ENCODE data around the gene TMEM82.

TMEM82 gene

DNA sequence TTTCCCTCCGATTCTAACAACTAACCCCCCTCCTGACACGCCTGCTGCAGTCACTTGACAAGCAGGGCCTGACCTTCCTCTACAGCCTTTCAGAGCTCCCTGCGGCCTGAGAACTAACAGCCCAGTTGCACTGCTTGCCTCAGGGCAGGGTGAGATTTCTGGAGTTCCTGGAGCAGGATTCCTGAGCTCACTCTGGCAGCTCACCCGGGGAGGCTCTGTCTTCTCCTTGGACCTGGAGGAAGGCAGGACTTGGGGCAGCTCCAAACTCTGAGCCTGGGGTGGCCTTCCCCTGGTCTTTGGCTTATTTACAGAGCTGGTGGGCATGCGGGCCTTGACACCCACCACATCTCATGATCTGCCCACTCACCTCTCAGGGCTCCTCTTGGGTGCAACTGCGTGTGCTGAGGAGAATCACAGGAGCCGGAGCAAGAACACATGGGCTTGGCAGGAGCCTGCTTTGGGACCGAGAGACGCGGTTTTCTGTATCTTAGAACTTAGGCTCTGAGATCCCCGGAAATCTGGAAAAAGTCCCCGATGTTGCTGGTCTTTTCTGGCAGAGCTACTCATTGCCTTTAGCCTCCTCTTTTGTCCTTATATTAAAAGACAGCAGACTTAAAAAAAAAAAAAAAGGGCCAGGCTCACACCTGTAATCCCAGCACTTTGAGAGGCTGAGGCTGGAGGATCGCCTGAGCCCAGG lies 19.3 kb upstream of the TMEM82 start:
- TF ChIP-seq EZH2 (IDR thresholded peaks at IDR 0.05; ENCODE audit: borderline replicate concordance, low read depth, low read length, severe bottlenecking): no peak
- TF ChIP-seq, protein P1, sequence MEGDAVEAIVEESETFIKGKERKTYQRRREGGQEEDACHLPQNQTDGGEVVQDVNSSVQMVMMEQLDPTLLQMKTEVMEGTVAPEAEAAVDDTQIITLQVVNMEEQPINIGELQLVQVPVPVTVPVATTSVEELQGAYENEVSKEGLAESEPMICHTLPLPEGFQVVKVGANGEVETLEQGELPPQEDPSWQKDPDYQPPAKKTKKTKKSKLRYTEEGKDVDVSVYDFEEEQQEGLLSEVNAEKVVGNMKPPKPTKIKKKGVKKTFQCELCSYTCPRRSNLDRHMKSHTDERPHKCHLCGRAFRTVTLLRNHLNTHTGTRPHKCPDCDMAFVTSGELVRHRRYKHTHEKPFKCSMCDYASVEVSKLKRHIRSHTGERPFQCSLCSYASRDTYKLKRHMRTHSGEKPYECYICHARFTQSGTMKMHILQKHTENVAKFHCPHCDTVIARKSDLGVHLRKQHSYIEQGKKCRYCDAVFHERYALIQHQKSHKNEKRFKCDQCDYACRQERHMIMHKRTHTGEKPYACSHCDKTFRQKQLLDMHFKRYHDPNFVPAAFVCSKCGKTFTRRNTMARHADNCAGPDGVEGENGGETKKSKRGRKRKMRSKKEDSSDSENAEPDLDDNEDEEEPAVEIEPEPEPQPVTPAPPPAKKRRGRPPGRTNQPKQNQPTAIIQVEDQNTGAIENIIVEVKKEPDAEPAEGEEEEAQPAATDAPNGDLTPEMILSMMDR (IDR thresholded peaks at IDR 0.05; ENCODE audit: borderline replicate concordance, extremely low read depth, low read length, poor library complexity, severe bottlenecking): no peak
- Histone ChIP-seq H3K4me1 (ENCODE audit: insufficient read depth, low read length) (no peaks in the 10 kb centered on the region), H3K4me2 (ENCODE audit: insufficient read depth, low read length) (no peak overlapping the region), H3K36me3 (ENCODE audit: insufficient read depth, low read length) (peaks cover 71% of the 10 kb centered on the region), H4K20me1 (ENCODE audit: insufficient read depth, low read length) (peaks cover under 1% of the 10 kb centered on the region; the same call in 1 of the 2 replicates), H3K9ac (ENCODE audit: low read depth, low read length) (no peak overlapping the region), H3K4me3 (ENCODE audit: low read depth in 1 of 2, low read length in 2 of 2) (no peak overlapping the region), H3K9me3 (ENCODE audit: insufficient read depth, low read length, severe bottlenecking) (no peaks in the 10 kb centered on the region), H3K79me2 (ENCODE audit: insufficient read depth, low read length) (no peaks in the 10 kb centered on the region), H2AFZ (ENCODE audit: low read depth, low read length) (no peak overlapping the region), H3K27ac (ENCODE audit: low read length) (no peak overlapping the region), H3K27me3 (ENCODE audit: insufficient read depth, low read length, poor library complexity) (no peaks in the 10 kb centered on the region)
- DNase-seq (no peak), ATAC-seq (ENCODE audit: insufficient read depth, low read depth) (no peak)

DNA sequence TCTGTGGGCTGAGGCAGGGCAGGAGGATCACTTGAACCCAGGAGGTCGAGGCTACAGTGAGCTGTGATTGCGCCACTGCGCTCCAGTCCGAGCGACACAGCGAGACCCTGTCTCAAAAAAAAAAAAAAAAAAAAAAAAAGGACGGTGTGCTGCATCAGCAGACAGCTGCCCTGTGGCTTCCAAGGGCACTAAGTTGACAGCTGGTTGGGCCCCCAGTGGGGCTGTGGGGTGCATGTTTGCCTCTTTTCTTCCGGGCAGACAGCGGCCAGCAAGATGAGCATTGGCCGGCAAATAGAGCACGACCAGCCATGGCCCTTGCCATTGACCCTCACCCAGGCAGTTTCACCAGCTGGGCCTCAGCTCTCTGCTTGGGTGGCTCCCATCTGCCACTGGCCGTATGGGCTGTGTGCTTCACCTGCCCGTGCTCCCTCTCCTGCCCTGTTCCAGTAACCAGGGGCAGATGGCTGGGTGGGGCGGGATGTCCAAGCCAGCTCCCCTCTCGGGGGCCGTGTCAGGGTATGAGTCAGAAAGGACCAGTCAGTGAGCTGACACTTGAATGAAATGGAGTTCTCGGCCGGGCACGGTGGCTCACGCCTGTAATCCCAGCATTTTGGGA lies 18.6 kb upstream of the TMEM82 start:
- H3K4me3 ChIP-seq (ENCODE audit: low read depth in 1 of 2, low read length in 2 of 2): no peak overlapping the region
- no peaks in the 10 kb centered on the region for H3K27me3 ChIP-seq (ENCODE audit: insufficient read depth, low read length, poor library complexity)
- peaks cover 72% of the 10 kb centered on the region for H3K36me3 ChIP-seq (ENCODE audit: insufficient read depth, low read length)
- no peaks in the 10 kb centered on the region for H3K4me1 ChIP-seq (ENCODE audit: insufficient read depth, low read length)
- ATAC-seq (ENCODE audit: insufficient read depth, low read depth) (no peak), DNase-seq (no peak)
- TF ChIP-seq, protein P1 (IDR thresholded peaks at IDR 0.05; ENCODE audit: borderline replicate concordance, extremely low read depth, low read length, poor library complexity, severe bottlenecking): no peak
- TF ChIP-seq EZH2 (IDR thresholded peaks at IDR 0.05; ENCODE audit: borderline replicate concordance, low read depth, low read length, severe bottlenecking): no peak
- H4K20me1 ChIP-seq (ENCODE audit: insufficient read depth, low read length): peaks cover 3% of the 10 kb centered on the region; the same call in 1 of the 2 replicates
- no peak overlapping the region for H3K4me2 ChIP-seq (ENCODE audit: insufficient read depth, low read length)
- H3K9me3 ChIP-seq (ENCODE audit: insufficient read depth, low read length, severe bottlenecking): no peaks in the 10 kb centered on the region
- no peak overlapping the region for H3K27ac ChIP-seq (ENCODE audit: low read length)
- no peaks in the 10 kb centered on the region for H3K79me2 ChIP-seq (ENCODE audit: insufficient read depth, low read length)
- no peak overlapping the region for H2AFZ ChIP-seq (ENCODE audit: low read depth, low read length)
- H3K9ac ChIP-seq (ENCODE audit: low read depth, low read length): no peak overlapping the region

DNA sequence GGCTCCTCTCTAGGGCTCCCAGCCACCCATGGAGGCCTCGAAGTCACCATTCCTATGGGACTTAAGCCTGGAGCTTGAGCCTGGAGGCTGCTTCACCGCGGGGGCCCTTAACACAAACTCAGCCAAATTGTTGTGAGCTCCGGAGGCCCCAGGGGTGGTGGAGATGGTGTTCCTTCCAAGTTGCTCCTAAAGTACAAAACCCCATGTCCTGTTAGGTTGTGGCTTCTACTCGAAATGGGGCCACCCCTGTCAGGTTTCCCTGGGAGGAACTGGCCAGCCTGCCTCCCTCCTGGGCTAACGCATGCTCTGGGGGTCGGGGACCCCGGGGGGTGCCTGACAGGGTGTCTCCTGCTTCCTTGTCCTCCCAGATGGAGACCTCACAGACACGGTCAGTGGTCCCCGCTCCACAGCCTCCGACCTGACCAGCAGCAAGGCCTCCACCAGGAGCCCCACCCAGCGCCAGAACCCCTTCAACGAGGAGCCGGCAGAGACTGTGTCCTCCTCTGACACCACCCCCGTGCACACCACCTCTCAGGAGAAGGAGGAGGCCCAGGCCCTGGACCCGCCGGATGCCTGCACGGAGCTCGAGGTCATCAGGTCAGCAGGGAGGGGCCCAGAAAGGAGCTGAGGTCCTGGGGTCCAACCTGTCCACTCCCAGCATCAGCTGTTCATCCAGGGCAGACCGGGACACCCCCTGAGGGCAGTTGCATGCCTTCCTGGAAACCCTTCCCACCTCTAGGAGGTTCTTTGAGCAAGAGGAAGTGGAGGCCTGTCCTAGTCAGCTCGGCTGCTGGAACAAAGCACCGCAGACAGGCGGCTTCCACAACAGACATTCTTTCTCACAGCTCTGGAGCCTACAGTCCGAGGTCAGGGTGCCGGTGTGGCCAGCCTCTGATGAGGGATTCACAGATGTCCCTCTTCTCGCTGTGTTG lies 17.1 kb upstream of the TMEM82 start:
- no peak overlapping the region for H2AFZ ChIP-seq (ENCODE audit: low read depth, low read length)
- H3K4me3 ChIP-seq (ENCODE audit: low read depth in 1 of 2, low read length in 2 of 2): no peak overlapping the region
- H3K27ac ChIP-seq (ENCODE audit: low read length): no peak overlapping the region
- H3K4me1 ChIP-seq (ENCODE audit: insufficient read depth, low read length): no peaks in the 10 kb centered on the region
- no peaks in the 10 kb centered on the region for H3K27me3 ChIP-seq (ENCODE audit: insufficient read depth, low read length, poor library complexity)
- TF ChIP-seq EZH2 (IDR thresholded peaks at IDR 0.05; ENCODE audit: borderline replicate concordance, low read depth, low read length, severe bottlenecking): no peak
- TF ChIP-seq, protein P1 (IDR thresholded peaks at IDR 0.05; ENCODE audit: borderline replicate concordance, extremely low read depth, low read length, poor library complexity, severe bottlenecking): no peak
- no peaks in the 10 kb centered on the region for H3K79me2 ChIP-seq (ENCODE audit: insufficient read depth, low read length)
- peaks cover 3% of the 10 kb centered on the region; the same call in 1 of the 2 replicates for H4K20me1 ChIP-seq (ENCODE audit: insufficient read depth, low read length)
- no peak for DNase-seq
- no peak overlapping the region for H3K9ac ChIP-seq (ENCODE audit: low read depth, low read length)
- peaks cover 74% of the 10 kb centered on the region for H3K36me3 ChIP-seq (ENCODE audit: insufficient read depth, low read length)
- H3K4me2 ChIP-seq (ENCODE audit: insufficient read depth, low read length): no peak overlapping the region
- no peak for ATAC-seq (ENCODE audit: insufficient read depth, low read depth)
- H3K9me3 ChIP-seq (ENCODE audit: insufficient read depth, low read length, severe bottlenecking): no peaks in the 10 kb centered on the region

Measured in DND-41 (cell line).